Activated CD4-positive, CD25-positive, alpha-beta regulatory T cell (primary cell): ENCODE data around the gene TBC1D22A.
"Not testable (repeated sequence)": the region's sequence is repeated elsewhere in the genome, so short reads cannot be mapped to it uniquely, and the experiment has no call there.

ENCODE experiments used
- DNase-seq, 4 experiments: peaks; one replicate each; lab custom pipeline; 2025; lab: John Stamatoyannopoulos, UW

Gene TBC1D22A

DNA sequence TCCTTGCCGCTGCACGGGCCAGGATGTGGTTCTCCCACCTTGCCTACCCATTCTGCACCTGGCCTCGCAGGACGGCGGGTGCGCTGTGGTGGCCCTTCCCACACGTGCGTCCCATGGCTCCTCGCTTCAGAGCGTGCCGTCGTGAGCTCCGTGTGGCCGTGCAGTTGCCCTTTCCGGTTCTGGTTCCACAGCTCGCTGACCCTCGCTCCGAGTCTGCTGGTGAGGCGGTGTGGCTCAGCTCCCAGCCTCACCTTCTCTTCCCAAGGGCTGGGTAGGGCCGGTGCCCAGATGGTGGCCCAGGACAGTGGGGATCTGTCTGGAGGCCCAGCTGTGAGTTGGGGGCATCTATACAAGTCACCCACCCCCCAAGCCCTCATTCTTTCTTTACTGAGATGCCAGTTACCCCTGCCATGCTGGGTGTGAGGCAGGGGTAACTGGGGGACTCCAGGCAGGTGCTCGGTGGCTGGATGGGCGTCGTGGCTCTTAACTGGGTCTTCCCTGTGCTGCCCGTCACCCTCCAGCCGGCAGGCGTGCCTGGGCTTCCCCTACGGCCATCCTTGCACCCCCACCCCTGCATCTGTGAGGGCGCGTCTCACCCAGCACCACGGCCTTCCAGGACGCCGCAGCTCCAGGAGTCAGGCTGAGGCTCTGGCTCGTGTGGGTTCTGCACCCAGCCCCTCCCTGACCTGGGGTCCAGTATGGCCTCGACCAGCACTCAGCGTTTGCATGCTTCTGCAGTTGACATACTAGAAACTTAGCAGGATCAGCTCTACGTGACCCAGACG is 395.2 kb downstream of the TBC1D22A start:
- no peak for DNase-seq

DNA sequence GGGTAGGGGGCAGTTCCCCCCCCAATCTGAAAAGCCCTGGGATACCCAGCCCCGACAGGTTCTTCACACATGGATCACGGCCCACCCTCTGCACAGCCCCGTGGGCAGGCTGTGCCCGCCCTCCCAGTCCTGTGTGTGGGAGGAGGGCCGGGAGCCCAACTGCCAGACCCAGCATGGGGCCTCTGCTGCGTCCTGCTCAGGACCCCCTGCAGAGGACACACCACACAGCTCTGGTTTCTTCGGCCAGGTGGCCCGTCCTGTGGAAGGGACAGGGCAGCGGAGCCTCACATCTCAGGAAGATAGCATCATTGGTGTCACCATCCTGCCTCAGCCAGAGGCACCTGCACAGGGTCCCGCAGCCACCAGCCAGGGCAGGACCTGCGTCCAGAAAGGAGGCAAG is 396.0 kb downstream of the TBC1D22A start:
- no peak for DNase-seq

DNA sequence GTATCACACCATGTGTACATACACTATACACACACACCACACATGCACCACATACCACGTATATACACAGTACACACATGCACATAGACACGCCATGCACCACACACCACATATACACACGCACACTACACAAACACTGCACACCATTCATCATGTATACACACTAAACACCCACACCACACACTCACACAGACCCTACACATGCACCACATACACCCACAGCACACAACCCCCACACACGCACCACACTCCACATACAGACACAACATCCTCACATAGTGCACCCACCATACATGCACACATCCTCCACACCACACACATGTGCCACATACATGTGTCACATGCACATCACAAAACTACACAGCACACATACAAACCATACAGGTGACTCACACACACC is 397.1 kb downstream of the TBC1D22A start:
- no peak for DNase-seq

DNA sequence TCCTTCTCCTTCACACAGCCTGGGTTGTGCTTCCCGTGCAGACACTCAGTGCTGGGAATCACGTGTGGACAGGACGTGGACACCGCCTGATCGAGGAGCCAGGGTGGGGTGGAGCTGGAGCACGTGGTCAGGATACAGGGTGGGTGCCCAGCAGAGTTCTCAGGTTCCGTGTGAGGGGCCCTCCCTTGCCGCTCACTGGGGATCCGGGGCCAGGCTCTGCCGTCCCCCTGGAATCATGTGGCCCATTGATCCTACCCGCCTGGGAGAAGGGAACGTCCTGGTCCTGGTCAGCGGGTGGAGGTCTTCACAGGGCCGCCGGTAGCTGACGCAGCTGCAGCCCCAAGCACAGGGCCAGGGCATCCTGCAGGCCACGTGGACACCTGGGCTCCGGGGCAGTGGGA is 397.7 kb downstream of the TBC1D22A start:
- DNase-seq = no peak

DNA sequence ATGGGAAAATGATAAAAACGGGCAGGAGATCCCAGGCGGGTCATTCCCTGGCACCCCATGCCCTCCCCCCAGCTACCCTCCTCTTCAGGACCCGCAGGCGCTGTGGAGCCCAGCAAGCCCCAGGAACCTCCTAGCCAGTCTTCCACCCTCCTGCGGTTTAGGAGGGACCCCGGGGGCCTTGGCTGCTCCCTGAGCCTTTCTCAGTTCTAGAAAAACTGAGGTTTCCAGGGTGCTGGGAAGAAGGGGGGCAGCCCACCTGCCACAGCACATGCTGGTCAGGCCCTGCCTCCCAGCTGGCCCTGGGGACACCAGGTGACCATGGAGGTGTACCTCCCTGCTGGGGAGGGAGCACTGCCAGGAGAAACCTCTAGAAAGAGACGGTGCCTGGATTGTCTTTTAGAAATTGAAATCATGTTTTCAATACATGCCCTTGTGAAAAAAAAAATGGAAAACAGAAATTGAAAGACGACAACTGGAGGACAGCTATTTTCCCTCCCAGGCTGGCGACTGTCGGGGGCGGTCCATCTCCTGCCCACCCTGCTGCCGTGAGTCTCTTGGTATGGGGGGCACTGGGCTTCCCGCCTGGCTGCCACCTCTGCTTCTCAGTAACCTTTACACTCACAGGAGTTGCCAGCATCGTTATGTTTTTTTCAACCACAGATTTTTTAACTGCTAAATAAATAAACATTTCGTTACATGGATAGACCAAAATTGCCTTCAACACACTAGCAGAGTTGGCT is 398.5 kb downstream of the TBC1D22A start:
- no peak for DNase-seq

DNA sequence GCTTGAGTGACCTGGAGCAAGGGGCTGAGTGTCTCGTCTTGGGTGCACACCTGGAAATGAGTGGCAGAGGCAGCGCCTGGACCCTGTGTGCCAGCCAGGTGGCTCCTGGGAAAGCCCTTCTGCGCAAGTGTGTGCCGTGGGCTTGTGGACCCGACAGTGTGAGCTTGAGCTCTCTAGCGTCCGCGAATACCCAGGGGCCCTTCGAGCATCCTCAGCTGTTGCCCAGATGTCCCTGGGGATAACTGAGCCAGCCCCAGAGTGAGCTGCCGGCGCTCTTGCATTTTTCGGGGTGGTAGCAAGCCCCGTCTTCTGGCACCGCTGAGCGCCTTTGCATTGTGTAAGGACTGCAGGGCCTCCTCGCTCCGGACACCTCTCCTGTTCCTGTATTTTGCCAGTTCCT is 399.2 kb downstream of the TBC1D22A start:
- DNase-seq = no peak

DNA sequence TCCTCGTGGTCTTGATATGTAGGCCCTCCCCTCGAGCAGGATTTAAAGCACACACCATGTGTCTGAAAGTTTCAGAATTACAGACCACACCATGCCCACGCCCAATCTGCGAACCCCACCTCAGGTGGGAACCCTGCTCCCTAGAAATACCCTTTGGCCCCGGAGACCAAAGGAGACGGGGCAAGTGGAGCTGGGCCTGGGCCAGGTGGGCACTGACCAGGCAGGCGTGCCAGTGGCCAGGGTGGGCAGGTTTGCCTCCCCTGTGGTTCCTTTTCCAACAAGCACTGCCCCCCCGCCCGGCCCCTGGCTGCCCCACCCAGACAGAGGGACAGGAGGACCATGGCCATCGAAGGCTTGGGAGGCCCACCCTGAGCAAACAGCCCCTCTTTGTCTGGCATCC is 400.4 kb downstream of the TBC1D22A start:
- DNase-seq = no peak

DNA sequence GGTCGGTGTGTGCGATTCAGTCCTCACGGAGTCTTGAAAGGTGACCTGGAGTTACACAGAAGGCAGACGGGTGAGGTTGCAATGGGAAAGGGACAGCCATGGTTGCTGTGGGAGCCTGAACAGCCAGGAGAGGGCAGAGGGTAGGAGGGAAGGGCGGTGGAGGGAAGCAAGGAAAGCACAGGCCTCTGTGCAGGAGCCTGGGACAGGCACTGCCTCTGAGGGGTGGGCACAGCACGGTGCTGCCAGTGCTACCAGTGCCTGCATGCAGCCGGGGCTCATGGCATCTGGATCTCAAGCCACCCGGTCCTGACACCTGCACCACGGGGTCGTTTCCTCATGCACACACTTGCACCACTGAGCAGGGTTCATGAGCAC is 401.0 kb downstream of the TBC1D22A start:
- DNase-seq = no peak

DNA sequence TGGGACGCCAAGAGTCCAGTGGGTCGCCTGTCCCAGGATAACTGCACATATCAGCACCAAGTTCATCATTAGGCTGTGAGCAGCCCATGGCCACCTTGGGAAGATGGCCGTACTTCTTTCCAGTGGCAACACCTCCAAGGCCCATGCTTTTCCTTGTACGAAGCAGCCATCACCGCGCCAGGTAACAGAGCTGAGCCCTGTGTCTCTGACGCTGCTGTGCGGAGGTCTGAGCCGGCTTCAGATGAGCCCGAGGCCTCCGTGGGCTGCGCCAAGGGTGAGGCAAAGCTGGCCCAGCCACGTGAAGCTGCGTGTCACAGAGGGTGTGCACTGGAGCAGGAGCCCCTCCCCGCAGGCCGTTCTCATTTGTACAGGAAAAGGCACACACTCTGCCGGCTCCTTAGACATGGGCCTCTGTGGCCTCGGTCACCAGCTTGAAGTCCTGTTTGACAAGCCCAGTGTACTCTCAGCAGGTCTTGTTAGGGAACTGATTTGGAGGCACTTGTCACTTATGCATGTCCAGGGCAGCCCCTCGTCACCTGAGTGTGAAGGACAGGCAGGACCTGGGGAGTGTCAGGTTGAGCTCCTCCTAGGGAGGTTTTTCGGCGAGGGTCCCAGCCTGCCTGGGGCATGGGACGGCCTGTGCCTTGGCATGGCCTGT is 401.5 kb downstream of the TBC1D22A start:
- no peak for DNase-seq

DNA sequence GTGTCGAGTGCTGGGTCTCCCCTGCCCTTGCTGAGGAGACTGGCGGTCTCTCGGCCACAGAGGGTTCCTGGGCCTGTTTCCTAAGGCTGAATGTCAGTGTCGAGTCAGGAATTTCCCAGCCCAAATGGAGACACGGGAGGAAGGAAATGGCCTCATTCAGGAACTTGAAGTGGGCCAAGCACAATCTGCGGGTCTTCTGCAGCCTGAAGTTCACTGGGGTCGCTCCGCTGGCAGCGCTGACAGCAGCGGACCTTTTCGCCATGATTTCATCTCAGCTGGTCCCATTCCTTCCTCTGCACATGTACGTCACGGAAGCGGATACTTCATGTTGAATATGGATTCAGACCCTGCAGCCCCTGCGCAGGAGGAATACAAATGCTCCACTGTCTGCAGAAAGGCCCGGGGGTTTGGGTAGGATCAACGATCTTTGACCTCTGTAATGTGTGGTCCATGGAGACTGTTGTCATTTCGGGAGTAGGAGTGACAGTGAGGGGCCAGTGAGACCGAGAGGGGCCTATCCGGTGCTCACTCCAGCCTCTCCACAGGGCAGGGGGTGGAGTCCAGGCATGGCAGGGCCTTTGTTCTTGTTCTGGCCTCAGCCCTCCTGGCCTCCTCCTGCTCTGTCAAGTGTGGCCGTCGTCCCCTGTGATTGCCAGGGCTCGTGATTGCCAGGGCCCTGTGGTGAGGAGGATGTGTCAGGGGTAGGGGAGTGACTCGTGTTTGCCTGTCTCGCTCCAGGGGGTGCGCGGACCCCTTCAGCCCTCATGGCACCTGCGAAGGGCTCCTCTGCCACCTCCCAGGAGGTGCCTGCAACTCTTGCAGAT is 402.3 kb downstream of the TBC1D22A start:
- DNase-seq = no peak

DNA sequence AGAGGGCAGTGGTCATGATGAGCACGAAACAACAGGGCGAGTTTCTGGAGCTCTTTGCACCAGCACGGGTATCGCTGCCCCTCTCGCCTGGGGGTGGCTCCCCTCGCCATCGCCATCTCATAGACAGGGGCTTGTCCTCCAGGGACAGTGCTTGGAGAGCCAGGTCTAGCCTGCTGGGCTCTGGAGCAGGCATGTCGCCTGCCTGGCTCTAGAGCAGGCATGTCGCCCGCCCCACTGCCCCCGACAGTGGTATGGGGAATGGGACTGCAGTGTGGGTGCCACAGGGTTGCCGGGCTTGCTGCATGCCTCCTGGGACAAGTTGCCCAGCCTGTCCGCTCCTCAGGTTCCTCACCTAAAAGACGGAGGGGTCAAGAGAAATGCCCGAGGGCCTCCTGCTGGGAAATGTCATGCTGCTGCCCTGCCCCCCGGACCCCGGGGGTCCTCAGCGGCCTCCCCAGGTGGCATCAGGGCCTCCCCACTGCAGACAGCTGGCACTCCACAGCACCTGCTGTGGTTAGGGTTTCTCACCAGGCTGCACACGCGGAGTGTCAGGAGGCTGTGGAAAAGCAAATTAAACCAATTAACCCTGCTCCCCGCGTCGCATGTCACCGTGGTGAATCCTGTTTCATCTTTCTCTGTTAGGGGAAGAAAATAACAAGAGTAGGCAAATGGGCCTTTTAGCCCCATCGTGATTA is 403.0 kb downstream of the TBC1D22A start:
- no peak for DNase-seq

DNA sequence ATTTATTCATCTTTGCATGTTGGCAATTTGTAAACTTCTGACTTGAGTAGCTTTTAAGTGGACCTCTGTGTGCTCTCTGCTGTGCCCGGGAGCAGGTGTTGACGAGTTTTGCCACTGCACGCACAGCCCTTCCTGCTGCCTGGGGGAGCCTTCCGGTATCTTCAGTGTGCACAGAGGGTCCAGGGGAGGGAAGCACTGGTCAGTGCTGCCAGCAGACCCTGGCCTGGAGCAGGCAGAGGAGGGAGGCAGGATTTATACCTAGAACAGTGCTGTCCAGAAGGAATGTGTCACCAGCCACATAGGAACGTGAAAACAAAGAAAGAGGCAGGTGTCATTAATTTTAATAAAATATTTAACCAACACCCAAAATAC is 403.6 kb downstream of the TBC1D22A start:
- no peak for DNase-seq

DNA sequence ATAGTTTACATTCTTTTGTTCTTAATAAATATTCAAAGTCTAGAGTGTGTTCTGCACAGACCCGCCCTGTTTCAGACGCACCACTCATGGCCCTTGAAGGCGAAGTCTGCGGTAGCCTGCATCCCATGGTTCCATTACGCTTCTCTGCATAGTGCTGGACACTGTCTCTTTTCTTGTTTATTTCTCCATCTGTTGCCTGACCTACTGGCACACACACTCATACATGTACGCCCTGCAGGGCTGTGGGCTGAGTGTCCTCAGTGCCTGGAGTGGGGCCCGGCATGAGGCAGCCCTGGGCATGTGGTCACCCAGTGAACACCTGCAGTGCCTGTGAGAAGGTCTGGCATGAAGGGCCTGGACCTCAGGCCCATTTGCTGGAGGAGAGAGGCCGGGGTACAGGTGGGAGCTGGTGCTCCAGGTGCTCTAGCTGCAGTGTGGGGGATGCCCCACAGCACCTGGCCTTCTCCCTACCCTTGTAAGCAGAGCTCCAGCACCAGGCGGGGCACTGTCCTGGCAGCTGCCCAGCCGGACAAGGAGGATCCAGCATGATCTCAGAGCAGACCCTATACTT is 404.1 kb downstream of the TBC1D22A start:
- DNase-seq = no peak

DNA sequence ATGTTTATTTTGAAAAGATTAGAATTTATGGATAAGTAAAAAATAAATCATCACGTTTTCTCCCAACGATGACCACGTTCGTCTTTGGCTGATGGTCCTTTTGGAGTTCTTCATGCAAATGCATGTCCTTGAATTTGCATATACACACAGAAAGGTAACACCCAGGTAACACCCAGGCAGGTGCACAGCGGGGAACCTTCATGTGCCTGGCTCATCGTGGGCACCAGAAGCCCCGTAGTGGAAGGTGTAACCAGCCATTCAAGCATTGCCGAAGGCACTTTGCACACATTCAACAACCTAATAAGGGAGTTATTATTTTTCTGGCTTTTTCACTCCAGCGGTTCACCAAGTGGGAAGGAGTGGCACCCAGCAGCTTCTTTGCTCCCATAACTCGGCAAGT is 404.6 kb downstream of the TBC1D22A start:
- no peak for DNase-seq

DNA sequence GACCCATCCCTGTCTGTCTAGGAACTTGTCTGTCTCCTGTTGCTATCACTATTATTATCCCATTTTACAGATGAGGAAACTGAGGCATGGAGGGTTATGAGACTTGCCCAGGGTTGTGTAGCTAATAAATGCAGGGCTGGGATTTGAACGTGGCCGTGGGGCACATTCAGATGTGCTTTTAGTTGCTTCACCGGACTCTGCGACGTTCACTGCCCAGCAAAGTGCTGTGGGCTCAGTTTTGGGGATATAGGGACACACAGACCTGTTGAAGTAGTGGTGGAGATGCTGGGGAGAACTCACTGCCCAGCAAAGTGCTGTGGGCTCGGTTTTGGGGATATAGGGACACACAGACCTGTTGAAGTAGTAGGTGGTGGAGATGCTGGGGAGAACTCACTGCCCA is 405.5 kb downstream of the TBC1D22A start:
- not testable (repeated sequence) for DNase-seq

DNA sequence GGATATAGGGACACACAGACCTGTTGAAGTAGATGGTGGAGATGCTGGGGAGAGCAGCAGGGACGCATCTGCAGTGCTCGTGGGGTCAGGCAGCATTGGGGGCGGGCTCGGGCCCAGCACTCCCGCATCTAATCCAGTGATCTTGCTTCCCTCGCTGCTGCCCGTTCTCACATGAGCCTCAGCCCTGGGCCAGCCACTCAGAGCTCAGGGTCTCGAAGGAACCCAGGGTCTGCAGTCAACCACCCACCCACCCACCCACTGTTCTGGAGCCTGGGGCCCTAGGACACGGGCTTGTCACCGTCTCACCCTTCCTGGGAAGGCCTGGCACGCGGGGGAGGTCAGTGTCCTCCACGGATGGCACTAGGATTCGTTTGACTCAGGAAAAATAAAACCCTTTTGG is 406.0 kb downstream of the TBC1D22A start:
- DNase-seq = no peak

DNA sequence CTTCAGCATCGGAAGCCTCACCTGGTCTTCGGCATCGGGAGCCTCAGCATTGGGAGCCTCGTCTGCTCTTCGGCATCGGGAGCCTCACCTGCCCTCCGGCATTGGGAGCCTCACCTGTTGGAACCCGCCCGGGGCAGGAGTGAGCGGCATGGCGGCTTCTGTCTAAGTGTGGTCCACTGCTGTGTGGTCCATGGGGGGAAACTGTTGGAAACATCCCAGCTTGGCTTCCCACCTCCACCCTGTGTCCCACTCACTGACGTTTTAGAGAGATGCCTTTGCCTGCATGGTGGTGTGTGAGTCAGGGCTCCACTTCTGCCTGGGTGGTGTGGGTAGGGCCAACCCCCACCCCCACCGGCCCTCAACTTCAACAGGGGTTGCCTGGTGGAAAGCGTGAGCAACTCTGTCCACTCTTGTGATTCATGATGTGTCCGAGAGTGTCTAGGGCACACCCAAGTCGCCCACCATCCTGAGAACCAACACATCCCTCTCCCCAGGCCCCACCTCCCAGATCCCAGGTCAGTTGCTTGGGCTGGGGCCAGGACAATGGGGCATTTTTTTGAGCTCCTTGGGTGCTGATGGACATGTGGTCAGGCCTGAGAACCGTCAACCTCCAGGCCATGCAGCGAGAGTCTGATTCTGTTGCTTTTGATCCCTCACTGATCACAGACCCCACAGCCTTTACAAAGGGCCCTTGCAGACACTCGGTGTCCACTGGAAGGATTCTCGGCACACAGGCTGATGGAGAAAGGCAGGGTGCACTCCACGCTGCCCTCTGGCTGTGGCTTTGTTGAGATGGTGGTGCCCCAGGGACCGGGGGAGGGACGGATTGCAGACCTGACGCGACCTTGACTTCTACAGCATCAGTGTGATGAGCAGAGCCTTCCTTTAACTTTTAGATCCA is 406.7 kb downstream of the TBC1D22A start:
- DNase-seq = no peak

DNA sequence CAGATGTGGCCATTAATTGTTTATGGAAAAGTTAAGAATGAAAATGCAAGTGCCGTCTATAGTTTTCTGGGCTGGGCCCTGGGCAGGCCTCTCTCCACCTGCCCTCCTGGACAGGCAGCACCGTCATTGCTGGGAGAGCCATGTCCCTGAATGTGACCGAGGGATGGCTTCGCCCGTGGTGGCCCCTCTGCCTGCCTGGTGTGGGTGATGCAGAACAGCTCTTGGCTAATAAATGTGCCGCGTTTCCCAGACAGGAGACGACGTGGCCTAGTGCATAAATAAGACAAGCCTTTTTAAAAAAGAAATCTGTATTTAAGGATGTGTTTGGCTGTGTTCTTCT is 407.3 kb downstream of the TBC1D22A start:
- DNase-seq = no peak

DNA sequence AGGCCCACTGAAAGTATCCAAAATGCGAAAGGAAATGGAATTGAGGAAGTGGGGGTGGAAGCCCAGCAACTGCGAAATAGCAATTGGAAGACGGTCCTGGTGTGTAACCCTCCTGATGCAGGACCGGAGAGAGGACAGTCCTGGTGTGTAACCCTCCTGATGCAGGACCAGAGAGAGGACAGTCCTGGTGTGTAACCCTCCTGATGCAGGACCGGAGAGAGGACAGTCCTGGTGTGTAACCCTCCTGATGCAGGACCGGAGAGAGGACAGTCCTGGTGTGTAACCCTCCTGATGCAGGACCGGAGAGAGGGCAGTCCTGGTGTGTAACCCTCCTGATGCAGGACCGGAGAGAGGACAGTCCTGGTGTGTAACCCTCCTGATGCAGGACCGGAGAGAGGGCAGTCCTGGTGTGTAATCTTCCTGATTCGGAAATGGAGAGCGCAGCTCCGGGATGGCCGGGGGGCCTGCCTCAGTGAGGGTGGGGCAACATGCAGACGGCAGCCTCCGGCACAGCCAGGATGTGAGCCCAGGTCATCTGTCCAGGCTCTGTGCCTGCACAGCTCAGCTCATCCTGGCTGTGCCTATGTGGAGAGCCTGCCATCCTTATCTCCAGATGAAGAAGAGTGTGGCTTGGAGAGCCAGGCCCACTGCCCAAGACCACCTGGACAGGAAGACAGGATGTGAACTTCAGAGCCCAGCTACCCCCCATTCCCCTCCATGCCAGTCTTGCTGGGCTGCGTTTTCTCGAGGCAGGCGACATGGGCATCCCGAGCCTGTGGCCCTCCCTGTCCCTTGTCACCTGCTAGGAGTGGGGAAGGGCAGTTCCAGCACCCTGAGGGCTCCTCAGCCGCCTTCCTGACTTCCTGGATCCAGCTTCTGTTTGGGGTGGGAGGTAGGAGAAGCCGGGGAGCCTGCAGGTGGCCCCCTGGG is 408.3 kb downstream of the TBC1D22A start:
- not testable (repeated sequence) for DNase-seq
